Measurements from ENCODE around the gene SLAMF6.

SLAMF6 gene

DNA sequence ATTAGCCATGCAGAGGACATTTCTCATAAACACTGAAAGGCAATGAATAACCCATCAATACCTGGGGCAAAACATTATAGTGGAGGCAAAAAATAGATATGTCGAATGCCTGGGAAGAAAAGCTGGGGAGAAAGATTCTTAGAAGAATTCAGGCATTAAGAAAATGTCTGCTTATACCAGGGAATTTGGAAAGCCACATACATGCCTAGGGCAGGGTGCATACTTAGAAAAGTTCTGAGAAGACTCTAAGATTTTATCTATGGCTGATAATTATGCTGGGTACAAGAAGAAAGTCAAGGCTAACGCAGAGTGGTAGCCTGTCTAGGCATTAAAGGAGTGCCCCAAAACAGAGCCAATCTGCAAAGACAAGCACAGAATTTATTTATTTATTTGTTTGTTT lies 18.4 kb downstream of the SLAMF6 start:
- no peak overlapping the region for H3K9ac ChIP-seq (ENCODE audit: low read length)
- TF ChIP-seq EZH2 (optimal IDR thresholded peaks at IDR 0.05; ENCODE audit: low read depth, low read length) (no peak), EZH2phosphoT487 (IDR thresholded peaks at IDR 0.05; ENCODE audit: low read length) (no peak)
- TF ChIP-seq, protein P1, sequence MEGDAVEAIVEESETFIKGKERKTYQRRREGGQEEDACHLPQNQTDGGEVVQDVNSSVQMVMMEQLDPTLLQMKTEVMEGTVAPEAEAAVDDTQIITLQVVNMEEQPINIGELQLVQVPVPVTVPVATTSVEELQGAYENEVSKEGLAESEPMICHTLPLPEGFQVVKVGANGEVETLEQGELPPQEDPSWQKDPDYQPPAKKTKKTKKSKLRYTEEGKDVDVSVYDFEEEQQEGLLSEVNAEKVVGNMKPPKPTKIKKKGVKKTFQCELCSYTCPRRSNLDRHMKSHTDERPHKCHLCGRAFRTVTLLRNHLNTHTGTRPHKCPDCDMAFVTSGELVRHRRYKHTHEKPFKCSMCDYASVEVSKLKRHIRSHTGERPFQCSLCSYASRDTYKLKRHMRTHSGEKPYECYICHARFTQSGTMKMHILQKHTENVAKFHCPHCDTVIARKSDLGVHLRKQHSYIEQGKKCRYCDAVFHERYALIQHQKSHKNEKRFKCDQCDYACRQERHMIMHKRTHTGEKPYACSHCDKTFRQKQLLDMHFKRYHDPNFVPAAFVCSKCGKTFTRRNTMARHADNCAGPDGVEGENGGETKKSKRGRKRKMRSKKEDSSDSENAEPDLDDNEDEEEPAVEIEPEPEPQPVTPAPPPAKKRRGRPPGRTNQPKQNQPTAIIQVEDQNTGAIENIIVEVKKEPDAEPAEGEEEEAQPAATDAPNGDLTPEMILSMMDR (IDR thresholded peaks at IDR 0.05; ENCODE audit: low read length) = no peak
- H4K20me1 ChIP-seq (ENCODE audit: insufficient read depth, low read length) = no peaks in the 10 kb centered on the region
- H3K4me3 ChIP-seq (ENCODE audit: low read length) = no peak overlapping the region
- no peaks in the 10 kb centered on the region for H3K9me3 ChIP-seq (replicated peaks; ENCODE audit: insufficient read depth, low read length)
- no peak overlapping the region for H3K27ac ChIP-seq (ENCODE audit: low read length)
- H3K27me3 ChIP-seq (replicated peaks; ENCODE audit: insufficient read depth, low read length) = no peaks in the 10 kb centered on the region
- H3K79me2 ChIP-seq (ENCODE audit: low read length) = no peaks in the 10 kb centered on the region
- no peaks in the 10 kb centered on the region for H3K9me2 ChIP-seq (replicated peaks; ENCODE audit: insufficient read depth, low read length)
- no peak for DNase-seq
- H3K4me1 ChIP-seq (ENCODE audit: low read length) = peaks cover under 1% of the 10 kb centered on the region; the same call in 1 of the 2 replicates
- H2AFZ ChIP-seq (ENCODE audit: low read length) = no peak overlapping the region
- no peaks in the 10 kb centered on the region for H3K36me3 ChIP-seq (replicated peaks; ENCODE audit: insufficient read depth, low read length)
- H3F3A ChIP-seq (ENCODE audit: insufficient read depth, low read length) = no peaks in the 10 kb centered on the region
- H3K4me2 ChIP-seq (ENCODE audit: low read depth, low read length) = no peak overlapping the region

DNA sequence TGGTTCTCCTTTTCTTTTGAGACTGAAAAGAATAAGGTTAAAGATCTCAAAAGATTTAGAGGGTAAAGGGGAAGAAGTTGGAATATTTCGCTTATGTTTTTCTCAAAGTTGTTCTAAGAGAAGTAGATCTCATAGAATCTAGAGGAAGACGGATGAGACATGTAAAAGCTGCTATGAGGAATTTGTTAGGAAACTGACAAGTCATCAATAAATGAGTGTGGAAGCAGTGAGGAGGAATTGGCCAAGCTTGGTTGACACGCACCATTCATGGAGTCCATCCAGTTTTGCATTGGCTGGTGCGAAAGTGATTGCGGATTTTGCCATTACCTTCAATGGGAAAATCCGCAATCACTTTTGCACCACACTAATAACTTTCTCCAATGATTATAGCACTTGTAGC lies 20.0 kb downstream of the SLAMF6 start:
- H3K9ac ChIP-seq (ENCODE audit: low read length) = no peak overlapping the region
- no peak overlapping the region for H3K4me3 ChIP-seq (ENCODE audit: low read length)
- no peaks in the 10 kb centered on the region for H3K9me3 ChIP-seq (replicated peaks; ENCODE audit: insufficient read depth, low read length)
- H3K9me2 ChIP-seq (replicated peaks; ENCODE audit: insufficient read depth, low read length) = no peaks in the 10 kb centered on the region
- H3K4me1 ChIP-seq (ENCODE audit: low read length) = no peaks in the 10 kb centered on the region
- no peak overlapping the region for H3K4me2 ChIP-seq (ENCODE audit: low read depth, low read length)
- DNase-seq = no peak
- H3K36me3 ChIP-seq (replicated peaks; ENCODE audit: insufficient read depth, low read length) = no peaks in the 10 kb centered on the region
- H4K20me1 ChIP-seq (ENCODE audit: insufficient read depth, low read length) = no peaks in the 10 kb centered on the region
- H3K27ac ChIP-seq (ENCODE audit: low read length) = no peak overlapping the region
- TF ChIP-seq, protein P1 (IDR thresholded peaks at IDR 0.05; ENCODE audit: low read length) = no peak
- TF ChIP-seq EZH2phosphoT487 (IDR thresholded peaks at IDR 0.05; ENCODE audit: low read length) = no peak
- no peak for TF ChIP-seq EZH2 (optimal IDR thresholded peaks at IDR 0.05; ENCODE audit: low read depth, low read length)
- no peaks in the 10 kb centered on the region for H3K27me3 ChIP-seq (replicated peaks; ENCODE audit: insufficient read depth, low read length)
- no peaks in the 10 kb centered on the region for H3F3A ChIP-seq (ENCODE audit: insufficient read depth, low read length)
- H3K79me2 ChIP-seq (ENCODE audit: low read length) = no peaks in the 10 kb centered on the region
- no peak overlapping the region for H2AFZ ChIP-seq (ENCODE audit: low read length)

DNA sequence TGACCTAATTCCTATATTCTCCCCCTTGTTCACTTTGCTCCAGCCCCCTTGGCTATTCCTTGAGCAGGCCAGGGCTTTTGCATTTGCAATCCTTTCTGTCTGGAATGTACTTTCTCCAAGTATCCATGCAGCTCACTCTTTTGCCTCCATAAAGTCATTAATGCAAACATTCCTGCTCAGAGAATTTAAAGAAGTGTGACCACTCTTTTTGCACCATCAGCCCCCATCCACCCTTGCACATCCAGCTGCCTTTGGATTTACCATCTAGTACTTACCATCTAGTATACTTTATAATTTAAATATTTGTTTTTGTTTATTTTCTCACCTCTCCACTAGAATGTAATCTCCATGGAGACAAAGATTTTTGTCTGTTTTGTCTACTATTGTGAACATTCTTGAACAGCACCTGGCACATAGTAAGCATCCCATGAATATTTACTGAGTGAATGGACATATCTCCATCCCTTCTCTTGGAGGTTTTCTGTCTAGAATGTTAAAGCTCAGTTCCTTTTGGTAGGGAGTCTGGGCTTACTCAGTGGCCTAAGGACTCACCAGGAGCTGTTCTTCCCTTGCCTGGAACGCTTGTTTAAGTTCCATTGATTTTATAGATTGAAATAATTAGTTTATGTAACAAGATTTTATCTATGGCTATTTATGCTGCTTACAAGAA lies 22.6 kb downstream of the SLAMF6 start:
- H3K27me3 ChIP-seq (replicated peaks; ENCODE audit: insufficient read depth, low read length) = no peaks in the 10 kb centered on the region
- no peak overlapping the region for H2AFZ ChIP-seq (ENCODE audit: low read length)
- H3K79me2 ChIP-seq (ENCODE audit: low read length) = no peaks in the 10 kb centered on the region
- H3K9ac ChIP-seq (ENCODE audit: low read length) = no peak overlapping the region
- no peaks in the 10 kb centered on the region for H3K9me3 ChIP-seq (replicated peaks; ENCODE audit: insufficient read depth, low read length)
- no peak for TF ChIP-seq EZH2phosphoT487 (IDR thresholded peaks at IDR 0.05; ENCODE audit: low read length)
- TF ChIP-seq, protein P1 (IDR thresholded peaks at IDR 0.05; ENCODE audit: low read length) = no peak
- no peak for TF ChIP-seq EZH2 (optimal IDR thresholded peaks at IDR 0.05; ENCODE audit: low read depth, low read length)
- H3K27ac ChIP-seq (ENCODE audit: low read length) = no peak overlapping the region
- no peak overlapping the region for H3K4me2 ChIP-seq (ENCODE audit: low read depth, low read length)
- H3K4me1 ChIP-seq (ENCODE audit: low read length) = no peaks in the 10 kb centered on the region
- H3K4me3 ChIP-seq (ENCODE audit: low read length) = no peak overlapping the region
- H3F3A ChIP-seq (ENCODE audit: insufficient read depth, low read length) = no peaks in the 10 kb centered on the region
- no peaks in the 10 kb centered on the region for H3K36me3 ChIP-seq (replicated peaks; ENCODE audit: insufficient read depth, low read length)
- H3K9me2 ChIP-seq (replicated peaks; ENCODE audit: insufficient read depth, low read length) = no peaks in the 10 kb centered on the region
- no peak for DNase-seq
- H4K20me1 ChIP-seq (ENCODE audit: insufficient read depth, low read length) = no peaks in the 10 kb centered on the region
